HG03280 (cell line): ENCODE results near the gene AK8.
"Not testable (repeated sequence)": the region's sequence is repeated elsewhere in the genome, so short reads cannot be mapped to it uniquely, and the experiment has no call there.

Experiments
- ATAC-seq: cut with Tn5 transposase; IDR thresholded peaks from one replicate; pipeline ENCODE4 v1.9.1; 2021; ENCODE audit warnings: mild to moderate bottlenecking, moderate library complexity; ENCODE audit not compliant: unreplicated experiment

Gene AK8

DNA sequence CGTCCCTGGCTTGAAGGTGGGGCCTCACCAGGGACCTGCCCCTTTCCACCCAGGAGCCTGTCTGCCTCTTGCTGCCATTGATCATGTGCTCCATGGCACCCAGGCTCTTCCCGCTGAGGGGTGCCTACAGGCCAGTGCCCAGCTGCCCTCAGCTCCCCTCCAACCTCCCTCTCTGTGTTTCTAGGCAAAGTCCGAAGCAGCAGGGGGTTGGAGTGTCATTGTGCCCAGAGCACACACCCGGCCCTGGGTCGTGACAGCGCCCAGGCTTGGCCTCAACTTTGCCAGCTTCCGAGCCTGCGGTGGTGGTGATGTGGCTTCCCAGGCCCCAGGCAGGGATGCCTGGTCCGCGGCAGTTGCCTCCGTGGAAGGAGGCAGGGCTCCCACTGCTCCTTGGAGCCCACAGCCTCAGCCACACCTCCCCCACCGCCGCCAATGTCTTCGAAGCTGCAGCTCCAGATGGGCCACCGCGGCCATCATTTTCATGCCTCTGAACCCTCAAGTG, 155.5 kb downstream of the AK8 start:
- ATAC-seq: no peak

GRCh38 chr9:132721661-132722060, 156.4 kb downstream of the AK8 start:
- no peak for ATAC-seq

GRCh38 chr9:132718381-132718928, 159.6 kb downstream of the AK8 start:
- not testable (repeated sequence) for ATAC-seq

DNA sequence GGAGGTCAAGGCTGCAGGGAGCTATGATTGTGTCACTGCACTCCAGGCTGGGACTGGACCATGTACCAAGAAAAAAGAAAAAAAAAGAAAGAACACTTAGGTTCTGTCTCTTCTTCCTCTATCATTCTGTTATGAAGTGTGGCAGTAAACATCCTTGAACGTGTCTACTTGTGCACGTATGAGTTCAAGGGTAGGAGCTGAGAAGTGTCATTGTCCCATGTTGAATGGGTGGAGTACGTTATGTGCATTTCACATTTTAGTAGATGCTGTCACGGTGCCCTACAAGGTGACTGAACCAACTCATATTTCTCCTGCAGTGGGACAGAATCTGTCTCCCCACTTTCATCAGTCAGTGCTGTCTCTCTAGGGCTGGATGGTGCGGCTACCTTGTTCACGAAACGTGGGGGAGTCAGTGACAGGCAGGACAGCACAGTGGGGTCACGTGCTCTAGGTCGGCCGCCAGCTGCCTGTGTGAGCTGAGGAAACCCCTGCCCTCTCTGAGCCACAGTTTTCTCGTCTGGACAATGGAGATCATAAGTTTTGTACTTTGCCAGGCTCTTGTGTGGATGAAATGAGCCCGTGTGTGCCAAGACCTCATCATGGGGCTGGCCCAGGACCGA, 160.6 kb downstream of the AK8 start:
- ATAC-seq: no peak

DNA sequence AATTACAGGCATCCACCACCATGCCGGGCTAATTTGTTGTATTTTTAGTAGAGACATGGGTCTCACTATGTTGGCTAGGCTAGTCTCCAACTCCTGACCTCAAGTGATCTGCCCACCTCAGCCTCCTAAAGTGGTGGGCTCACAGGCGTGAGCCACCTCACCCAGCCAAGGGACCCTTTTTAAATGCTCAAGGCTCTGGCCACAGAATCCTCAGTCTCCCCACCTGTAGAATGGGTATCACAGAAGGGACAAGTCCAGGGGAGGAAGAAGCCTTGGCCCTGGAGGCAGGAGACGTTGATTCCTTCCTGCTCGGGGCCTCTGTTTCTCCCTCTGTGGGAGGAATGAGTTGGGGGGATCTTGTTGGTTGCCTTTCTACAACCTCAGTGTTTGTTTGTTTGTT, 162.1 kb downstream of the AK8 start:
- no peak for ATAC-seq

- ATAC-seq: no peak
Measured at GRCh38 chr9:132712753-132713152, 165.3 kb downstream of the AK8 start.

DNA sequence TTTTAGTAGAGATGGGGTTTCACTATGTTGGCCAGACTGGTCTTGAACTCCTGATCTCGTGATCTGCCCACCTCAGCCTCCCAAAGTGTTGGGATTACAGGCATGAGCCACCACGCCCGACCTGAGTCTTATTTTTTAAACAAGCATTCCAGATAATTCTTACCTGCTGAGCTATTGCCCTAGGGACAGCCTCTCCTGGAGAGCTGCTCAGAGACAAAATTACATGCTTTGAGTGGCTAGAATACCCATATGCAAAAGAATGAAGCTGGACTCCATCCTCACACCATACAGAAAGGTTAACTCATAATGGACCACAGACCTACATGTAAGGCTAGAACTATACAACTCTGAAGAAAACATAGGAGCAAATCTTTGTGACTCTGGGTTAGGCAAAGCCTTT, 166.2 kb downstream of the AK8 start:
- ATAC-seq: no peak

DNA sequence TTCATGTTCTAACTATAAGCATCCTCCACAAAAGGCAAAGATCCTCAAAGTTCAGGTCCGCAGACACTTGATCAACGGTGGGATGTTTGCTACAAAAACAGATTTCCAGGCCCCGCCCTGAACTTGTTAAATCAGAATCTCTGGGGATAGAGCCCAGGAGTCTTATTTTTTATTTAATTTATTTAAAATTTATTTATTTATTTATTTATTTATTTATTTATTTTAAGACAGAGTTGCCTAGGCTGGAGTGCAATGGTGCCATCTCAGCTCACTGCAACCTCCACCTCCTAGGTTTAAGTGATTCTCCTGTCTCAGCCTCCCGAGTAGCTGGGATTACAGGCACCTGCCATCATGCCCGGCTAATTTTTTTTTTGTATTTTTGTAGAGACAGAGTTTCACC, 166.9 kb downstream of the AK8 start:
- not testable (repeated sequence) for ATAC-seq

DNA sequence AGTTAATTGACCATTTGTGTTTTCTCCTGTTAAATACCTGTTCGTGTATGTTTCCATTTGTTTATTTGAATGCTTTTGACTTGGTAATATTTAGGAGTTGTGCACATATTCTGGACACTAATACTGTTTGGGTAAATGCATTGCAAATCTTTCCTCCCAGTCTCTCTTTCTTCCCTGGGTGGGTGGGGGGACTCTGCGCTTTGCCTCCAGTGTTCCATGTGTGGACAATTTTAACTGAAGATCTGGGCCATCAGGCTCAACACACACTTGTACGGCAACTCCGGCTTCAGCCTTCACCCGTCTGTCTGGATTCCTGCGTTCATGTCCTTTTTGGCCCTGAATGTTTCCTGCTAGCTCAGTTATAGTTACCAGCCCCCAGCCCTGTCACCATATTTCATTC, 167.8 kb downstream of the AK8 start:
- ATAC-seq: no peak

GRCh38 chr9:132708769-132709430, 169.2 kb downstream of the AK8 start:
- no peak for ATAC-seq

- ATAC-seq: no peak
Measured at GRCh38 chr9:132708239-132708638, 169.8 kb downstream of the AK8 start.

GRCh38 chr9:132703336-132703735, 174.7 kb downstream of the AK8 start:
- no peak for ATAC-seq

- ATAC-seq: no peak
Measured at GRCh38 chr9:132702254-132702653, 175.8 kb downstream of the AK8 start.

DNA sequence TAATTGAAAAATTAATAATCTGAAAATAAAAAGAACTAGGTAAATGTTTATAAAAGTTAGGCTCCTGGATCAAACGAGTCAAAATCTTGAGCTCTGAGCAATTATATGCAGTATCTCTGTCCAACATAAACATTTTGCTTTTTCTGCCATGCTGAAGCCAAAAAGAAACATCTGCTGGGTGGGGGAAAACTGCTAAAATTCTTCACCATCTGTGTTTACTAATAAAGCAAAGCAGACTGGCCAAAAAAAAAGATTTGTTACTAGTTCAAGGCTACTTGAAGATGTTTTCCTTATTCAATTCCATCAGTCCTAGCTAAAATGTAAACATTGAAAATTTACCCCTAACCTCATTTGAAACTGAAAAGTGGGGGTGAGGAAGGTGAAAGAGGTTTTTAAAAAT, 178.1 kb downstream of the AK8 start:
- no peak for ATAC-seq

- ATAC-seq: no peak
Measured at GRCh38 chr9:132698989-132699388, 179.1 kb downstream of the AK8 start.

DNA sequence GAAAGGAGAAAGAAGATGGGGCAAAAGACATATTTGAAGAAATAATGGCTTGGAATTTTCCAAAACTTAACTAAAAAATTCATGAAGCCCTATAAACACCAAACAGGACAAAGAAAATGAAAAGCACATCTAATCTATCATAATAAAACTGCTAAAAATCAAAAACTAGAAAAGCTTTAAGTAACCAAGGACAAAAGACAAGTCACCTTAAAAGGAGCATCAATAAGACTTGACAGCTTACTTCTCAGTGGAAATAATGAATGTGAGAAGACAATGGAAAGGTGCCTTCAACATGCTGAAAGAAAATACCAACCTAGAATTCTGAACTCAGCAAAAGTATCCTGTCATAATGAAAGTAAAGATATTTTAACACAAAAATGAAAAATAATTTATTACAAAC, 180.9 kb downstream of the AK8 start:
- no peak for ATAC-seq

DNA sequence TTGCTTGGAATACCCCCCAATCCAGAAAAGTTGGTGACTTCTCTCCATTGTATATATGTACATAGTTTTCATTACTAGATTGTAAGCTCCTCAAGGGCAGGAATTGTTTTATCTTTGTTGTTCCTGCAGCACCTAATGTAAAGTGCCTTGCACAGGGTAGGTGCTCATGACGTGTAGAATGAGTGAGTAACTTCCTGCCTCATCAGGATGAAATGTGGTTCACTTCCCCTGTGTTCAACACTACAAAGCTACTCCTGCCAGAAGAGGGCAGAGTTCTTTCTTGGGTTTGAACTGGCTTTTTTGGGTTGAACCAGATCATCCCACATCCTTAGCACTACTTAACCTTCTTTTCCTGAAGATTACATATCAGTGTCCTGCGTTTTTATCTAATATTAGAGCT, 183.9 kb downstream of the AK8 start:
- ATAC-seq: no peak

- ATAC-seq: no peak
Measured at GRCh38 chr9:132690696-132691095, 187.4 kb downstream of the AK8 start.

DNA sequence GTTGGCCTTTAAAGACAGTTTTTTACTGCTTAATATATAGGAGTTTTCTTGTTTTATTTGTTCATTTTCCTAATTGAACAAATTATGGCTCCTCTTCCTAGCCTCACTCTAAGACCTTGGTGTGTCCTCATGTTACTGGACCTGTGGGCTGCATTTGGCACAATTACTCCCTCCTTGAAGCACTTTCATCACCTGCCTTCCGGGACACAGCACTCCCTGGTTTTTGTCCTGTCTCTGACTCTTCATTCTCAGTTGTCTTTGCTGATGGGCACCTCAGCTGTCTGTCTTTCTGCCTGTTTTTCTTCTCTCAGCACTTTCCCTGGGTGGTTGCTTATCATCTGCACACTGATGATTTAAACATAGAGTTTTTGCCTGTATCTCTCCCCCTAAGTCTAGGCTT, 194.2 kb downstream of the AK8 start:
- no peak for ATAC-seq

DNA sequence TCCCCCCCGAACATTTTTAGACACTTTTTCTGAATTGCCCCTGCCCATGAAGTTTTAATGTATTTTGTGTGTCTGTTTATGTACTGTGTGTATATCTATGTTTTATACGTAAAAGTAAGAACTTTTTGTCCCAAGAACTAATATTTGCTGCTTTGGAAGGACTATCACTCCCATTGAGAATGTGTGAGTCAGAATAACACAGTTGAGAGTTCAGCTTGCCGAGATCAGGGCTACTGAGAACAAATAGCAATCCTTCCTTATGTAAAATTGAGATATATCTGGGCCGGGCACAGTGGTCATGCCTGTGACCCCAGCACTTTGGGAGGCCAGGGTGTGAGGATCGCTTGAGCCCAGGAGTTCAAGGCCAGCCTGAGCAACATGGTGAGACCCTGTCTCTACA, 196.5 kb downstream of the AK8 start:
- ATAC-seq: no peak

DNA sequence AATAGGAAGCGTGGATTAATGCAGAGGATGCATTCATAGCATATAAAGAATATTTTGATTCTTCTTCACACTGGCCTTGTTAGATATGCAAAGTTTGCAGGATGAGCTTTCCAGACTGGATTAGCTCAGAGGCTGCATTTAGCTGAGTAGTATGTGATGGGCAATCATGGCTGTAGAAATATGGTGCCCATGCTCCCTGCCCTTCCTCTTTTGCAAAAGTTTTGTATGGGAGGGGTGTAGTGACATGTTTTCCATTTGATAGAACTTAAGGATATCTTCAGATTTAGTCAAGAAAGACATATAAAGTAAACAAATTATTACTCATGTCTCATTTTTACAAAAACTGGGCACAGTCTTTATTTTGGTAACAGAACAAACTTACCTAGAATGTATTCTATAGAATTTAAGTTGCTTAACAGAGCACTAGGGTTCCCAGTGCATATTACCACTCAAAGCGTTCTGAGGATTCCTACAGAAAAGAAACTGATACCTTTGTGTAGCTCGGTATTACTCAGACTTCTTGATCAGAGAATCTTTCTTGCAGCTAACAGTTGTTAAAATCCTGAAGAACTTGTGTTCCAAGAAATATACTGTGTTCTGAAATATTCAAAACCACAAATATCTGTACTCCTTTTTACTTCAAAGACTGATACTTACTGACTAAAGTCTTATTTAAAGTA, 198.0 kb downstream of the AK8 start:
- no peak for ATAC-seq

GRCh38 chr9:132677976-132678375, 200.1 kb downstream of the AK8 start:
- ATAC-seq: no peak
